HTERT RPE-1 (cell line): ENCODE measurements around the gene UBALD2.
"Not testable (repeated sequence)": the region's sequence is repeated elsewhere in the genome, so short reads cannot be mapped to it uniquely, and the experiment has no call there.

Source experiments
- in situ Hi-C: fragments of 300-500 bp; cut with MboI; formaldehyde crosslinking; loops from 4 replicates; pipeline ENCODE4 v1.14.3; 2020; ENCODE audit warnings: low sequenced_read_pairs

Gene UBALD2

GRCh38 chr17:76277300-76278267 is 12.4 kb downstream of the UBALD2 start:
- in situ Hi-C loops = no loop called here

GRCh38 chr17:76278268-76278908 is 13.2 kb downstream of the UBALD2 start:
- in situ Hi-C loops = no loop called here

DNA sequence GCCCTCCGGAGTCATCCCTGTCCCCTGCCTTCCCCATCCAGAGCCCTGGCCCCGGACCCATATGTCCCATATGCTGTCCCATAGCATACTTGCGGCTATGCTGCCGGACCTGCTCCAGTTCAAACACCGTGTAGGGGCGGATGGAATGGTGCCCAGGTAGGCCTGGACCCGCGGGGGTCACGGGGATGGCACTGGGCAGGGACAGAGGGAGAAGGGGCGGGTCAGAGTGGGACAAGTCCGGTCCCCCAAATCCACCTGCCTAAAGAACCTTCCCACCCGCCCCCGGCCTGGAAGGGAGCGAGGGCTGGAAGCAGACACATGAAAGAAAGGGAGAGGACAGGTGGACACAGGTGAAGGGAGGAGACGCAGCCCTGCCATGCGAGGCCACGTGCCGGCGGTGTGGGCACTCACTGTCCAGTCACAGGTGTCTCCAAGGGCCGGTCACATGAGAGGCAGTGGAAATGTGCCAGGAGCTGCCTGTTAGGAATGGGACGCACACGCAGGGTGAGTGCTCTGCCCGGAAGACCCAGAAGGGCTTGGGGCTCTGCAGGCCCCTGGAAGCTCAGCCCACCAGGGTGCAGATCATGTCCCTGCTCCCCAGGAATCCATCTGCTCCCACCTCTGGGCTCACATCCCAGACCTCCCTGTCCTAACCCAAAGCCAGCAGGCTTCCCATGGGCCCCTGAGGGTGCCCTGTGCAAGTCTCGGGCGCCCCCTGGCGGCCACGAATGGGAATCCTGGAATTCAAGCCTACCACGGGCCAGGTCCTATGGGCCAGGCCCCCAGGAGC is 14.0 kb downstream of the UBALD2 start:
- in situ Hi-C loops = no loop called here

DNA sequence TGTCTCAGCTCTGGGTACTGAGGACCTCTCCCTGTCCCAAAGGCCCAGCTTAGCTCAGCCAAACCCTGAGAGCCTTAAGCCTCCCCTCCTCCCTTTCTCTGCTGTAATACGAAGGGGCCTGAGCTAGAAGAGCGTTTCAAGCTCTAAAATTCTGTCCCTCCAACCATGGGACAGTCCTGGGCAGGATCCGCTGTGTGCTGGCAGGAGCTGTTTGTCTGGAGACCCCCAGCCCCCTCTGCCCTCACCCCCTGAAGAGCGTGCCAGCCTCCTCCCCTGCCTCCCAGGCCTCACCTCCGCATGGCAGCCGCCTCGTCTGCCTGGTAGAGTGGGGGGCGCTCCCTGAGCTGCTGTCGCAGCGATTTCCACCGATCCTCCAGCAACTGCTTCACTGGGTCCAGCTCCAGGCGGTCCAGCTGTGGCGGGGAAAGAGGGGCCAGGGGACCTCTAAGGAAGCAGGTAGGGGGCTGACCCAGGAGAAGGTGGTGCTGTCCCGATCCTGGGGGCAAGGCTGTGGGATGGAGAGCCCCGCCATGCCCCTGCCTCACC is 14.7 kb downstream of the UBALD2 start:
- in situ Hi-C loops = no loop called here

DNA sequence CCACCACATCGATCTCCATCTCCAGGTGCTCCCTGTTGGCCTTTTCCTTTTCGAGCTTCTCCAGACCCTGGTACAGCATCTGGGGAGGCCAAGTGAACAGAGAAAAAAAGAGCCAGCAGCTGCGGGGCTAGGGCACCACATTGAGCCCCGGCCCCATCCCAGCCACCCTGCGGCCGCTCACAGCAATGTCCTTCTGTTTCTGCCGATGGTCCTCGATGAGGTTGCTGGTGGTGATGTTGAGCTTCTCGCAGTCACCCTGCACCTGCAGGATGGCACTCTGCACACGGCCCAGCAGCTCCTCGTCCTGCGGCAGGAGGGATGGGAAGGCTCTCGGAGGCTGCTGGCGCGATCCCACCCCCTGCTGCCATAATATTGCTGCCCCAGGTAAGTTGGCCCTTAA is 15.5 kb downstream of the UBALD2 start:
- in situ Hi-C loops = no loop called here

- in situ Hi-C loops = no loop called here
Measured at GRCh38 chr17:76281573-76282371, 16.6 kb downstream of the UBALD2 start.

DNA sequence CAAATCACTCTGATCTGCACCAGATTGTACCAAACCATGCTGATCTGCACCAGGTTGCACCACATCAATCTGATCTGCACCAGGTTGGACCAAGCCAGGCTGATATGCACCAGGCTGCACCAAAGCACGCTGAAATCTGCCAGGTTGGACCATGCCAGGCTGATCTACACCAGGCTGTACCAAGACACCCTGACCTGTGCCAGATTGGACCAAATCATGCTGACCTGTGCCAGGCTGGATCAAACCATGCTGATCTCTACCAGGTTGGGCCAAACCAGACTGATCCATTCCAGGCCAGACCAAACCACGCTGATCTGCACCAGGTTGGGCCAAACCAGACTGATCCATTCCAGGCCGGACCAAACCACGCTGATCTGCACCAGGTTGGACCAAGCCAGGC is 27.4 kb downstream of the UBALD2 start:
- in situ Hi-C loops = no loop called here

- in situ Hi-C loops = no loop called here
Measured at GRCh38 chr17:76293106-76293505, 28.0 kb downstream of the UBALD2 start.

DNA sequence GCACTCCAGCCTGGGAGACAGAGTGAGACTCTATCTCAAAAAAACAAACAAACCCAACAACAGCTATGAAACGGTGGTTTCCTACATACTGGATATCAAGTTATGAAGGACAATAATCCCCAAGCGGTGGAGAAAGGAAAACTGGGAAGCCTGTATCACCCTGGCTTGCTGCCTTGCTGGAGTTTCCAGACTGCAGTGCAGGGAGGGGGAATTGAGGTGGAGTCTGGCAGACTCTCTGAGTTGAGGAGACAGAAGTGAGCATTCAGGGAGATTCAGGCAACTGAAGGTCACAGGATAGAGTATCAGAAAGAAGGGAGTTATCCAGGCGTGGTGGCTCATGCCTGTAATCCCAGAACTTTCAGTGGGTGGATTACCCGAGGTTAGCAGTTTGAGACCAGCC is 31.0 kb downstream of the UBALD2 start:
- in situ Hi-C loops = no loop called here

GRCh38 chr17:76296889-76297288 is 31.7 kb downstream of the UBALD2 start:
- in situ Hi-C loops = no loop called here

DNA sequence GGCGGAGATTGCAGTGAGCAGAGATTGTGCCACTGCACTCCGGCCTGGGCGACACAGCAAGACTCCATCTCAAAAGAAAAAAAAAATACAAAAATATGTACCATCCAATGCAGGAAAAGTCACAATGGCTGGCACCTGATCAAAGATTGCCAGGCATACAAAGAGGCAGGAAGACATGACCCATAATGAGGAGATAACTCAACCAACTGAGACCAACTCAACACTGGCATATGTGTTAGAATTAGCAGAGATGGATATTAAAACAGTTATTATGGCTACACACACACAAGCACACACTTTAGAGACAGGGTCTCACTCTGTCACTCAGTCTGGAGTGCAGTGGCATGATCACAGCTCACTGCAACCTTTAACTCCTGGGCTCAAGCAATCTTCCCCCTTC is 32.3 kb downstream of the UBALD2 start:
- in situ Hi-C loops = no loop called here

DNA sequence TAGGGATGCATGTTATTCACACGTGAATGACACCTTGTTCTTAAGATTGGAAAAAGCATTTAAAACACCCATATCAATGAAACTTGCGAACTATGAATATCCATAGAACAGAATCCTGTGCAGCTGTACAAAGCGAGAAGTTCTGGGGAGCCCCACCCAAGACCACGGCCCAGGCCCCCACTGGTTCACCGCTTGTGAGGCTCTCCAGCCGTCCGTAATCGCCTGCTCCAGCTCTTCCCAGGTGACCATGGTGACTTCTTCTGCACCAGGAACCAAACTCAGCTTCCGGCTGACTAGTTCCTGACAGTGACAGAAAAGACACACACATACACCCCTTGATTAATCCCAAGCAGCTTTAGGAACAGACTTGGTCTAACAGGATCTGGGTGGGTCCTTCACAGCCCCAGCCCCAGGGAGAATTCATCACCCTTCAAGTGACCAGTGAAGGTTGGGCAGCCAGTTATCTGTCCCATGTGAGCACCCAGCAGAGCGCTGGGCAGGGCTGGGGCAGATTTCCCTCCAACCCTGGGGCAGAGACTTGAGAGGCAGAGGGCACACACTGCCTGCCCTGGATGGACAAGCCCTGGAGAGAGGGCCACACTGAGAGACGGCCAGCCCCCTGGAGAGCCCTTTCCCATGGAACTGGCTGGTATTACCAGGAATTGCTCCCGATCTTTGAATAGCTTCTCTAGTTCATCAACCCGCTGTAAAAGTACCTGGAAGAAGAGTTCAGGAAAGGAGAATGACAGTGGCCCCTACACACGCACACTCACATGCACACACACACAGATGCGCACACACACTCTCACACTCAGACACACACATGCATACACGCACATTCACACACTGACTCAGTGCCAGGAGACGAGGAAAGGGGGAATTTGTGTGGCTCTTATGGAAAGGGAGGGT is 39.3 kb downstream of the UBALD2 start:
- in situ Hi-C loops = no loop called here

DNA sequence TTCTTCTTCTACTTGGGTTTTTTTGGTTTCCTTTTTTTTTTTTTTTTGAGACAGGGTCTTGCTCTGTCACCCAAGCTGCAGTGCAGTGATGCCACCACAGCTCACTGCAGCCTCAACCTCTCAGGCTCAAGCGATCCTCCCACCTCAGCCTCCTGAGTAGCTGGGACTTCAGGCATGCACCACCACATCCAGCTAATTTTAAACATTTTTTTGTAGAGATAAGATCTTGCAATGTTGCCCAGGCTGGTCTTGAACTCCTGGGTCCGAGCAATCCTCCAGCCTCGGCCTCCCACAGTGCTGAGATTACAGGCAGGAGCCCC is 39.9 kb downstream of the UBALD2 start:
- in situ Hi-C loops = not testable (repeated sequence)

DNA sequence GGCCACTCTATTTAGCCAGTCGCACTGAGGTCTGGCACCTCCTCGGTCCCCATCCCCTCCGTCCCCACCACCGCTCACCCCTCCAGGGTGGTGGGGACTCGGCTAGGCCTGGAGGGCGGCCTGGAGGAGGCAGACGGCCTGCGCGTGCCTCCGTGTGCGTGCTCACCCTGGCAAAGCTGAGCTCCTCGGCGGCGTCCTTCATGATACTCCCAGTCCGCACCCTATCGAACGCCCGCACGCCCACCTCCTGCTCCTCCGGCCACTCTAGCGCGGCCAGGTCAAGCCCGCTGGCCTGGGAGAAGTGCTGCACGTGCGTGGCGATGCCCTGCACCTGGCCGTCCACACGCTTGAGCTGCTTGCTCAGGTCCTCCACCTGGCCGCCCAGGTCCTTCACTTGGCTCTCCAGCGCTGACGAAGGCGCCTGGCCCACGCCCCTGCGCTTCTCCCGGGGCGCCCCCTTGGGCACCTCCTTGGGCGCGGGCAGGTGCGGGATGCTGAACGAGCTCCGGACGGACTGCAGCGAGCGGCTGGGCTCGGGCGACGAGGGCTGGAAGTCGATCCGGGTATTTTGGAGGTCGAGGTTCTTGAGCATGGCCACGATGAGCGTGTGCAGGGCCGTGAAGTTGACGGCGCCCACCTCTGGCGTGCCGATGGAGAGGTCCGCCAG is 42.3 kb downstream of the UBALD2 start:
- in situ Hi-C loops = no loop called here

- in situ Hi-C loops = no loop called here
Measured at GRCh38 chr17:76307966-76308338, 42.8 kb downstream of the UBALD2 start, which contains the start of gene QRICH2. QRICH2 (minus strand) TSS chr17:76308276; CDS start chr17:76307998, 278 bp downstream.

- in situ Hi-C loops = no loop called here
Measured at GRCh38 chr17:76309461-76309860, 44.3 kb downstream of the UBALD2 start.

DNA sequence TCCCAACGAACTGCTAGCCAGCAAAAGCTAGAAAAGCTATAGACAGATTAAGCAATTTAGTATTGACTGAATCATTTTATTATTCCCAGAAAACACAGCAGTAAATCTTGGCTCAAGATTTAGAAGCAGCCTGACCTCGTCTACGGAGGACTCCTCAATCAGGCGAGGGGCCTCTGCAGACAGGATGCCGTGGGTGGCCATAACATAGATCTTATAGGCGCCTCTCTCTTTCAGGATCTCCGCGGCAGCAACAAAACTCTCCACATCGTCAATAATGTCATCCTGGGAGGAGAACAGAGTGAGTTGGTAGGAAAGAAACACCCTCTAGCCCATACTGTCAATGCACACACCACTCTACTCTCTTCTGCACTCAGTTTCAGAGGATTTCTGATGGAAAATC is 47.6 kb downstream of the UBALD2 start:
- in situ Hi-C loops = no loop called here

DNA sequence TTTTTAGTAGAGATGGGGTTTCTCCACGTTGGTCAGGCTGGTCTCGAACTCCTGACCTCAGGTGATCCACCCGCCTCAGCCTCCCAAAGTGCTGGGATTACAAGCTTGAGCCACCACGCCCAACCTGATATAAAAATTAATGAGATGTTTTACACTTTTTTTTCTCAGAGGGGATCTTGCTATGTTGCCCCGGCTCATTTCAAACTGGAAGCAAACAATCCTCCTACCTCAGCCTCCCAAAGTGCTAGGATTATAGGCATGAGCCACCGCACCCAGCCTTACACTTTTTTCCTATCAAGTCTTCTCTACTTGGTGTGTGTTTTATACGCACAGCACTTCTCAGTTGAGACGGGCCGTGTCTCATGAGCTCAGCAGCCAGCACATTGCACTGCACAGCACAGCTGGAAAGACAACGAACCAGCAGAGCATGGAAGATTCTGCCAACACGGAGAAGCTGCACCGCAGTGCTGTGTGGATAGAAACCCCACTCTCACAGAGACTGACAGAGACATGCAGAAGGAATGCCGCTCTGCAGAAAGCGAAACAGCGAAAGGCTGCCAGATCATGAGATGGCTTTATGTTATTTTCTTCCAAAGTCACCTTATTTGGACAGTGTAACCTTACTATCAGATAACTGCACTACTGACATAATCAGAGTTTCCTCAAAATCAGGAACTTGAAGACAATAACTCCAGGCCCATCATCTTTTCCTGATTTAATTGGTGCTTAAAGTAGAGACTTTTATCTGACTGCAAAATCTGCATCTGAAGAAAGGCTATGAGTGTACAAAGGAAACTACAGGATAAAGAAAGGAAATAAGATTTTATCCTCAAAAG is 49.5 kb downstream of the UBALD2 start:
- in situ Hi-C loops = no loop called here
